Frontal cortex (tissue), 4 donors: ENCODE data around the gene TEX26. TPM values are rescaled to one million over a fixed set of nuclear protein-coding genes. Genes with fewer than 3 reads are reported as not detected.

Source experiments
- DNase-seq, 2 donors: peaks; one replicate each; pipeline ENCODE4 v3.0.0; 2012; ENCODE audit warnings: low spot score in 2 of 2
- FAIRE-seq: peaks from 2 replicates; lab custom pipeline; 2012; peaks lifted over from hg19 to GRCh38; lab: Jason Lieb, UNC
- total RNA-seq: library from RNA; depleted of rRNA; stranded (reverse); fragments of >200 nt; gene quantifications from one replicate; pipeline ENCODE4 v1.2.3, GENCODE V29; 2014
- donor health status: control.
- donor health status: control.
- donor health status: control.

TEX26 gene
- total RNA-seq, 1 donor from 2014 or later, result 1.2 TPM

GRCh38 chr13:31008400-31009115 is 76.1 kb downstream of the TEX26 start:
- FAIRE-seq (no peak), DNase-seq (no peak)

GRCh38 chr13:31009166-31009565 is 76.7 kb downstream of the TEX26 start:
- DNase-seq, result no peak
- FAIRE-seq, result no peak

GRCh38 chr13:31010296-31010695 is 77.8 kb downstream of the TEX26 start:
- no peak for DNase-seq
- no peak for FAIRE-seq

DNA sequence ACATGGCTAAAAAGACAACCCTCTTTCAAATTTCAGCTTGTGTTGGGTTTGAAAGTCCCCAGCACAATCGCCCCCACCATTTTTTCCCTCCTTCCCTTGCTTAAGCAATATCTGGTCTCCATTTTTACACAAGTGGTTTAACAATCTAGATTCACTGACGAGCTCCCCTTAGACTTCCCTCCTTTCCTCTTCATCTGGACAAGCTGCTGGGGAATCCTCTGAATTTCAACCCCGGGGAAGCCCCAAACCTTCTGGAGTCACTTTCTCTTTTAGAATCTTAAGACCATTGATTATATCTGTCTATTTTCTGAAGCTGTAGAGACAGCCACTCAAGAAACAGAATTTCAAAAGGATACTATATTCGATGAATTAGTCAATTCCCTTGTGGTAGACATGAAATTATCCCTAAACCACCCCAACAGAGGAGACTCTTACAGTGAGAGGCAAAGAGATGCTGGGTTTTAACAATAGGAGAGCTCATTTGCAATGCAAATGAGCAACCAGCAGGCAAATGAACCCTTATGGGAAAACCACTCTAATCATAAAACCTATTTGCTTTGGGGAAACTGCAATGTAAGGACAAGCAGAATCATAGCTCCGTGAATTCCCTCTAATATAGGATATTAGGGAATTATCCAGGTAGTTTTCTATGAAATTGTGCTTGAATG is 78.9 kb downstream of the TEX26 start:
- no peak for FAIRE-seq
- DNase-seq, result no peak

GRCh38 chr13:31011901-31012654 is 79.6 kb downstream of the TEX26 start:
- DNase-seq, result no peak
- no peak for FAIRE-seq

GRCh38 chr13:31012655-31013024 is 80.2 kb downstream of the TEX26 start:
- DNase-seq (no peak), FAIRE-seq (no peak)

- no peak for FAIRE-seq
- DNase-seq, result no peak
Observed at GRCh38 chr13:31014456-31014855, 82.0 kb downstream of the TEX26 start.

DNA sequence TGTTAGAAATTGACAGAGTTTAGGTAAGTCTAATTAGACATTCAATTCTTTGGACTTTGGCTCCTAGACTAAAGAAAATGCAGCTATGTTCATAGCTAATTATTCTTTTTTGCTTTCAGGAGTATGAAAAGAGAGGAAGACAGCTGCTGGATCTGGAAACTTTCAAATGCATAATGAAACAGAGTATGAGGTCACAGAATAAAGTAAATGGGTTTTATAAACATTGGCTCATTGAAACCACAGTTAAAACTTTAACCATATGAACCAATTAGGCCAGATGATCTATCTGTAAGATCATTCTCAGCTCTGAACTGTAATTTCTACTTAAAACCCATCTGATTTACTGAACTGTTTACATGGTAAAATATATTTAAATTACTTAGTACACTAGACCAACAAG is 82.7 kb downstream of the TEX26 start:
- DNase-seq, result no peak
- FAIRE-seq, result no peak

GRCh38 chr13:31016342-31017325 is 84.2 kb downstream of the TEX26 start:
- FAIRE-seq (no peak), DNase-seq (no peak)

DNA sequence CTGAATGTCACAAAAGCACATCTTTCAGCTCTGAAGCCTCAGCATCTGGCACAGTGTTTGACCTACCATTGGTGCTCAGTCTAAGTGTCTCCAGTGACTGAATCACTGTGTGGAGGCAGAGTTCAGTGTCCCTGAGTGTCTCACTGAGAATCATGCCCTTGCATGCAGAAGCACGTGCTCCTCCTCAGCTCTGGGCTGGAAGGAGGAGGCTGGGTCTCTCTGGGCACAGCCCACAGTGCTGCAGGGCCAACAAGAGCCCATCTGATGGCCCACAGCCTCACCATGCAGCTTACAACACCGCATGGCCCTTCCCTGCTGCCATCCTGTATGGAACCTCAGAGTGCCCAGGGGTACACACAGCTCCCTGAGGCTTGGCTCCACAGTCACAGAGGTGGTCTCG is 86.1 kb downstream of the TEX26 start:
- FAIRE-seq, result no peak
- no peak for DNase-seq

DNA sequence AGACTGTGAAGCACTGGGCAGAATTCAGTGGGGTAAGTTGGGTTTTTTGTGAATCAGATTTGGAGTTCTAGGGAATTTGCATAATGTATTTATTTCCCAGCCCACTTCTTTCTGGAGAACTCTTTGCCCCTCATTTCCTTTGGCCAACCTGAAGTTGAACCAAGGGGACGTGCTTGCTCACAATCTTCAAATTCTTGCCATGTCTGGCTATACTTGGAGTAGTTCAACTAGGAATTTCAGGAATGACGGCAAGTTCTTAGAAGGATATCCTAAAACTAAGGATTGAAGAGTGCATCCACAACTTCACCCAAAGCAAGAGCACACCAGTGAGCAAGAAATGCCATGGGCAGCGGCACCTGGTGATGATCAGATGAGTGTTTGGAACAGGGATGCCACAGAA is 88.5 kb downstream of the TEX26 start:
- DNase-seq, result no peak
- FAIRE-seq, result no peak

DNA sequence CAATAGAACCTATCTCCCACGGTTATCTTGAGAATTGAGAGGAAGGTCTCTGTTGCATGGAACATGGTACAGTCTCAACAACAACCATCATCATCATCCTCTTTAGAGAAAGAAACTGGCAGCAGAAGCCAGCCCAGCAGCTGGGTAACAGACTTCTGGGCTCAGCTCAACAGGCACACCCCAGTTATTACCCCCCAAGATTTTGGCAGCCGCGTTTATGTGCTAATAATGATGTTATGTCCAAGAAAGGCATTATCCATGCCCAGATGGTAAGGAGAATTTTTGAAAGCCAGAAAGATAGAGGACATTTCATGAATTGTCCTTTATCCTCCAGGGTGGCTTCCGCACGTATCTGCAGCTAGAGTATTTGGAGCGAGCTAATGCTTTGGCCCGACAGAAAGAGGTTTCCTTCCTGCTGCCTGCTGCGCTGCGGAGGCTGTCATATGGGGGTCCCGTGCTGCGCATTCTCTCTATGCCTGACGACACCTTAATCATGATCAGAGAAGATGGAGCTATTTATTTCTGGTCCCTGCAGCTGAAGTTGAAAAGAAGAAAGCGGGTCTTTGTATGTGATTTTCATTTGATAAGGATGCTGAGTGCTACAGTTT is 89.9 kb downstream of the TEX26 start:
- FAIRE-seq (no peak), DNase-seq (no peak)

GRCh38 chr13:31022928-31023530 is 90.6 kb downstream of the TEX26 start:
- DNase-seq (no peak), FAIRE-seq (no peak)

Other genes with a start within 250 kb of the TEX26 start
- gene ALOX5AP, start 197.1 kb upstream of the TEX26 start, total RNA-seq, result 2.0 TPM
- 0.82 TPM for gene MEDAG, start 26.4 kb upstream of the TEX26 start, total RNA-seq
- gene HSPH1, start 229.2 kb downstream of the TEX26 start, total RNA-seq, result 77.5 TPM